IMR-90 (cell line): ENCODE measurements around the gene CDON. TPM values are rescaled to one million over a fixed set of nuclear protein-coding genes. Genes with fewer than 3 reads are reported as not detected.

Experiments used
- ATAC-seq: fragments of 200-7000 bp; cut with Tn5 transposase; 2 replicates; pipeline ENCODE4 v1.9.1; 2020; ENCODE audit warnings: low read depth, mild to moderate bottlenecking, moderate library complexity
- BruUV-seq: library from RNA; stranded (reverse); fragments of 400-500 nt; replicated peaks from 2 replicates; lab custom pipeline; 2021; lab: Mats Ljungman, UMichigan
- CTCF ChIA-PET: fragments of 300-600 bp; formaldehyde crosslinking; extraction: SDS; loops from one replicate; lab custom pipeline; 2021; ENCODE audit warnings: antibody characterized with exemption; lab: Yijun Ruan, JAX
- POLR2A ChIA-PET: fragments of 300-600 bp; sonication (Branson Sonifier 250); formaldehyde crosslinking; loops from one replicate; lab custom pipeline; 2022; ENCODE audit warnings: antibody characterized with exemption; ENCODE audit not compliant: unreplicated experiment; lab: Charles Lee
- DNase-seq: peaks from one replicate; pipeline ENCODE4 v3.0.0; 2013
- H2AFZ ChIP-seq: replicated peaks from 2 replicates; pipeline ENCODE3; 2013; ENCODE audit warnings: low read length, mild to moderate bottlenecking; ENCODE audit not compliant: poor library complexity
- H2AK5ac ChIP-seq: 2 replicates; pipeline ENCODE4 v1.6.1; 2013; ENCODE audit warnings: low read depth, low read length, inconsistent platforms
- H2AK9ac ChIP-seq: replicated peaks from 2 replicates; pipeline ENCODE3; 2013; ENCODE audit warnings: mild to moderate bottlenecking, low read depth, low read length, moderate library complexity; ENCODE audit not compliant: poor library complexity
- H2BK120ac ChIP-seq: 2 replicates; pipeline ENCODE4 v1.6.1; 2013; ENCODE audit warnings: low read depth, low read length, inconsistent platforms
- H2BK15ac ChIP-seq: 3 replicates; pipeline ENCODE4 v1.6.1; 2013; ENCODE audit warnings: low read depth, low read length, inconsistent platforms
- H2BK20ac ChIP-seq: 2 replicates; pipeline ENCODE4 v1.6.1; 2013; ENCODE audit warnings: low read depth, mild to moderate bottlenecking, inconsistent platforms, low read length, moderate library complexity
- H2BK5ac ChIP-seq: 2 replicates; pipeline ENCODE4 v1.6.1; 2013; ENCODE audit warnings: mild to moderate bottlenecking, low read depth, low read length, inconsistent platforms; ENCODE audit not compliant: poor library complexity, severe bottlenecking
- H3K14ac ChIP-seq: replicated peaks from 2 replicates; pipeline ENCODE4 v1.6.1; 2013; ENCODE audit warnings: low read depth, low read length, inconsistent platforms
- H3K18ac ChIP-seq: 2 replicates; pipeline ENCODE4 v1.6.1; 2013; ENCODE audit warnings: low read depth, low read length, control low read depth
- H3K23ac ChIP-seq: 2 replicates; pipeline ENCODE4 v1.6.1; 2013; ENCODE audit warnings: low read depth, low read length, inconsistent platforms
- H3K27ac ChIP-seq: 2 replicates; pipeline ENCODE4 v1.5.1; 2013; ENCODE audit warnings: mild to moderate bottlenecking, control low read depth, low read length; ENCODE audit not compliant: insufficient read depth
- H3K27me3 ChIP-seq: 2 replicates; pipeline ENCODE4 v1.6.1; 2013; ENCODE audit warnings: low read length; ENCODE audit not compliant: control insufficient read depth, insufficient read depth
- H3K36me3 ChIP-seq: 2 replicates; pipeline ENCODE4 v1.6.1; 2013; ENCODE audit warnings: low read length, mixed read lengths; ENCODE audit not compliant: control insufficient read depth, insufficient read depth
- H3K4ac ChIP-seq: 2 replicates; pipeline ENCODE4 v1.6.1; 2013; ENCODE audit warnings: low read depth, low read length, inconsistent platforms
- H3K4me1 ChIP-seq: 2 replicates; pipeline ENCODE4 v1.6.1; 2013; ENCODE audit warnings: low read length, mixed read lengths; ENCODE audit not compliant: control insufficient read depth, insufficient read depth
- H3K4me2 ChIP-seq: 2 replicates; pipeline ENCODE4 v1.6.1; 2013; ENCODE audit warnings: low read depth, mild to moderate bottlenecking, control low read depth, low read length, moderate library complexity
- H3K4me3 ChIP-seq: 2 replicates; pipeline ENCODE4 v1.5.1; 2013; ENCODE audit warnings: low read depth, mild to moderate bottlenecking, control low read depth, low read length, moderate library complexity; ENCODE audit not compliant: insufficient read depth
- H3K56ac ChIP-seq: 2 replicates; pipeline ENCODE4 v1.6.1; 2013; ENCODE audit warnings: low read length, inconsistent platforms; ENCODE audit not compliant: insufficient read depth; ENCODE audit errors: extremely low read depth
- H3K79me1 ChIP-seq, 2 experiments: 2 replicates each; pipeline ENCODE4 v1.6.1; 2013; ENCODE audit warnings: low read length in 2 of 2, inconsistent platforms in 1 of 2, low read depth in 1 of 2
- H3K9ac ChIP-seq: 2 replicates; pipeline ENCODE4 v1.6.1; 2013; ENCODE audit warnings: low read depth, low read length, control low read depth
- H3K9me1 ChIP-seq: 2 replicates; pipeline ENCODE4 v1.6.1; 2013; ENCODE audit warnings: low read length, inconsistent platforms; ENCODE audit not compliant: insufficient read depth
- H3K9me3 ChIP-seq: 2 replicates; pipeline ENCODE4 v1.6.1; 2013; ENCODE audit warnings: low read length; ENCODE audit not compliant: control insufficient read depth, insufficient read depth
- H4K20me1 ChIP-seq: 2 replicates; pipeline ENCODE4 v1.6.1; 2013; ENCODE audit warnings: low read length, inconsistent platforms; ENCODE audit not compliant: insufficient read depth
- H4K5ac ChIP-seq: 2 replicates; pipeline ENCODE4 v1.6.1; 2013; ENCODE audit warnings: mild to moderate bottlenecking, low read depth, low read length, control low read depth
- H4K8ac ChIP-seq, 2 experiments: 2 replicates each; pipeline ENCODE4 v1.6.1; 2013; ENCODE audit warnings: low read depth in 2 of 2, low read length in 2 of 2, control low read depth in 1 of 2, inconsistent platforms in 1 of 2
- H4K91ac ChIP-seq: 2 replicates; pipeline ENCODE4 v1.6.1; 2013; ENCODE audit warnings: low read depth, low read length, inconsistent platforms; ENCODE audit not compliant: insufficient read depth
- CEBPB ChIP-seq: IDR thresholded peaks from 2 replicates; pipeline ENCODE4 v1.6.1; 2012; ENCODE audit warnings: low read depth, low read length, improper control_type of control experiment
- FOS ChIP-seq: fragments of 150-350 bp; IDR thresholded peaks from 2 replicates; pipeline ENCODE4 v1.6.1; 2016; ENCODE audit warnings: low read depth, low read length
- MAZ ChIP-seq: IDR thresholded peaks from 2 replicates; pipeline ENCODE4 v1.6.1; 2012; ENCODE audit warnings: low read depth, mild to moderate bottlenecking, low read length, improper control_type of control experiment, moderate library complexity, borderline replicate concordance
- NFE2L2 ChIP-seq: fragments of 150-350 bp; IDR thresholded peaks from 2 replicates; pipeline ENCODE4 v1.6.1; 2016; ENCODE audit warnings: low read depth, mild to moderate bottlenecking, low read length
- RAD21 ChIP-seq: IDR thresholded peaks from 2 replicates; pipeline ENCODE4 v1.6.1; 2012; ENCODE audit warnings: low read length, improper control_type of control experiment
- RFX5 ChIP-seq: IDR thresholded peaks from 2 replicates; pipeline ENCODE4 v1.8.0; 2012; ENCODE audit warnings: low read depth, mild to moderate bottlenecking, low read length, moderate library complexity
- WGBS, 2 experiments: methylation state at CpG; one replicate each; pipeline versions ENCODE4 v1.1.5 to v1.1.7; 2013; ENCODE audit warnings: missing lambda C conversion rate in 2 of 2; ENCODE audit not compliant: insufficient read length in 1 of 2; ENCODE audit errors: extremely low coverage in 2 of 2; 5-methylcytosine and 5-hydroxymethylcytosine counted together
- dilution Hi-C: fragments of 300-500 bp; cut with HindIII; formaldehyde crosslinking; loops from one replicate; pipeline ENCODE4 v1.14.3; 2018; ENCODE audit warnings: low sequenced_read_pairs; ENCODE audit not compliant: unreplicated experiment
- in situ Hi-C: fragments of 300-500 bp; cut with MboI; formaldehyde crosslinking; loops from 3 replicates; pipeline ENCODE4 v1.14.3; 2019; ENCODE audit warnings: low sequenced_read_pairs, inconsistent platforms, mixed read lengths
- intact Hi-C: fragments of 100-400 bp; cut with micrococcal nuclease; formaldehyde crosslinking; loops from 2 replicates; pipeline ENCODE4 v1.10.0; 2022
- polyA plus RNA-seq, 3 experiments: library from polyadenylated mRNA; depleted of rRNA; stranded (reverse); fragments of >200 nt; gene quantifications; 2 replicates each; pipeline ENCODE4 v1.2.3, GENCODE V29; 2012; ENCODE audit warnings: low replicate concordance in 1 of 3
- total RNA-seq: library from RNA; depleted of rRNA; stranded (reverse); fragments of >200 nt; gene quantifications from 2 replicates; pipeline ENCODE4 v1.2.3, GENCODE V29; 2012
- TF ChIP-seq, protein P1 (sequence below): fragments of 150-350 bp; IDR thresholded peaks from 2 replicates; pipeline ENCODE4 v1.6.1; 2017; ENCODE audit warnings: mild to moderate bottlenecking, antibody characterized with exemption, low read length, low read depth

CDON gene
- total and polyA plus RNA-seq, 2 of the 4 experiments (the other 2 are of a cell fraction), result 1.2 to 3.8 TPM

DNA sequence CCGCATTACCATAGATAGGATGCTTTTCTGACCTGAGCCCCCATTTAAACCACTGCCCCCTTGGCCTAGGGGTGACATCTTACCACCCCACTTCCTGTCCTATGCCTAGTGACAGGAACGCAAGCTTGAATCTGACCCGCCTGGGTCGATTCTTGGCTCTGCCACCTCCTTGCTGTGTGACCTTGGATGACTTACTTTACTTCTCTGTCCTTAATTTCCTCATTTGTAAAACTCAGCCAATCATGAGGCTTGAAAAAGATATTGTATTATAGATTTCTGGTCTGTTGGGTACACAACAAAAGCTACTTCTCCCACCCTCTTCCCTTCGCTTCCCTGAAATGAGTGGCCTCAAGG lies 39.2 kb upstream of the CDON start:
- 100% methylated on average over 1 of the region's 5 CpGs; no CpG with 5 or more reads in 1 of the 2 experiments for WGBS, 2 experiments
- ChIA-PET POLR2A (no interaction called here), CTCF (interaction anchor here (0.7 kb wide), 1 partner anchor 10 kb away, joined by 3 read pairs; no protein-coding TSS in a partner anchor)
- no peak overlapping the region for H2BK20ac ChIP-seq
- H4K20me1 ChIP-seq, result no peaks in the 10 kb centered on the region
- no peak overlapping the region for H3K23ac ChIP-seq
- DNase-seq (no peak), ATAC-seq (no peak)
- H3K36me3 ChIP-seq, result no peaks in the 10 kb centered on the region
- no peak overlapping the region for H2BK5ac ChIP-seq
- no peak for TF ChIP-seq NFE2L2
- TF ChIP-seq FOS, result no peak
- TF ChIP-seq, protein P1, sequence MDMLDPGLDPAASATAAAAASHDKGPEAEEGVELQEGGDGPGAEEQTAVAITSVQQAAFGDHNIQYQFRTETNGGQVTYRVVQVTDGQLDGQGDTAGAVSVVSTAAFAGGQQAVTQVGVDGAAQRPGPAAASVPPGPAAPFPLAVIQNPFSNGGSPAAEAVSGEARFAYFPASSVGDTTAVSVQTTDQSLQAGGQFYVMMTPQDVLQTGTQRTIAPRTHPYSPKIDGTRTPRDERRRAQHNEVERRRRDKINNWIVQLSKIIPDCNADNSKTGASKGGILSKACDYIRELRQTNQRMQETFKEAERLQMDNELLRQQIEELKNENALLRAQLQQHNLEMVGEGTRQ, result no peak
- TF ChIP-seq CEBPB, result no peak
- no peak for TF ChIP-seq RAD21
- no peak for TF ChIP-seq RFX5
- no peak for TF ChIP-seq MAZ
- dilution Hi-C loops (no loop called here), in situ Hi-C loops (no loop called here), intact Hi-C loops (no loop called here)
- H3K4me3 ChIP-seq, result no peak overlapping the region
- H2AK9ac ChIP-seq, result no peak overlapping the region
- no peak overlapping the region for H3K18ac ChIP-seq
- no peak overlapping the region for H2BK120ac ChIP-seq
- no peak overlapping the region for H3K4ac ChIP-seq
- H3K14ac ChIP-seq, result no peak overlapping the region
- H4K91ac ChIP-seq, result no peak overlapping the region
- H3K4me2 ChIP-seq, result no peak overlapping the region
- no TSS peak for BruUV-seq
- H3K27ac ChIP-seq, result no peak overlapping the region
- no peak overlapping the region for H4K5ac ChIP-seq
- no peak overlapping the region for H2AFZ ChIP-seq
- H3K27me3 ChIP-seq, result peaks cover 63% of the 10 kb centered on the region
- H3K4me1 ChIP-seq, result no peaks in the 10 kb centered on the region; the same call in 1 of the 2 replicates
- no peaks in the 10 kb centered on the region for H3K9me3 ChIP-seq
- H4K8ac ChIP-seq, result no peak overlapping the region
- no peaks in the 10 kb centered on the region for H3K79me1 ChIP-seq
- no peak overlapping the region for H3K9ac ChIP-seq
- no peak overlapping the region for H2BK15ac ChIP-seq
- no peak overlapping the region for H2AK5ac ChIP-seq
- H3K9me1 ChIP-seq, result 0 out of 2 replicates have a peak, but pooled peaks cover 3% of the 10 kb centered on the region
- no peak overlapping the region for H3K56ac ChIP-seq
